ENCODE measurements around the gene USP13. TPM values are rescaled to one million over a fixed set of nuclear protein-coding genes. Genes with fewer than 3 reads are reported as not detected.

The USP13 gene
- total RNA-seq, 4 donors from 2014 or later, result 6.7 to 12.1 (median 11.3) TPM

- ATAC-seq, result no peak
Measured at GRCh38 chr3:179606534-179607085, 46.2 kb upstream of the USP13 start.

GRCh38 chr3:179608931-179609720, 43.7 kb upstream of the USP13 start:
- WGBS, 2 donors (ENCODE audit: low coverage in 1 of 2), result 69% methylated on average over 5 to 6 of the region's 6 CpGs
- Histone ChIP-seq H3K27me3 (no peaks in the 10 kb centered on the region), H3K9me3 (no peaks in the 10 kb centered on the region), H3K27ac (no peak overlapping the region), H3K4me1 (peaks cover 0 to 61% (median 8%) of the 10 kb centered on the region in 3 donors), H3K4me3 (no peak overlapping the region), H3K36me3 (peaks cover 0 to 32% of the 10 kb centered on the region in 2 donors)
- TF ChIP-seq POLR2A (IDR thresholded peaks at IDR 0.05) (no peak), POLR2AphosphoS5 (IDR thresholded peaks at IDR 0.05) (no peak), CTCF (IDR thresholded peaks at IDR 0.05) (no peak), EP300 (IDR thresholded peaks at IDR 0.05) (no peak)
- ATAC-seq, result no peak

More at GRCh38 chr3:179606534-179607085, 46.2 kb upstream of the USP13 start:
- Histone ChIP-seq H3K27me3 (no peaks in the 10 kb centered on the region), H3K9me3 (no peaks in the 10 kb centered on the region), H3K4me3 (no peak overlapping the region), H3K36me3 (peaks cover 0 to 36% of the 10 kb centered on the region in 2 donors), H3K27ac (no peak overlapping the region), H3K4me1 (peaks cover 0 to 78% (median 18%) of the 10 kb centered on the region in 3 donors)
- WGBS, 2 donors (ENCODE audit: low coverage in 1 of 2), result 92% methylated on average over 4 of the region's 4 CpGs; no CpG with 5 or more reads in 1 of the 2 donors
- no peak for TF ChIP-seq CTCF (IDR thresholded peaks at IDR 0.05)

GRCh38 chr3:179610066-179610465, 42.8 kb upstream of the USP13 start:
- WGBS, 2 donors (ENCODE audit: low coverage in 1 of 2), result 93 to 94% methylated on average over 4 of the region's 4 CpGs
- H3K4me3 ChIP-seq, result no peak overlapping the region
- no peaks in the 10 kb centered on the region for H3K9me3 ChIP-seq
- no peak for TF ChIP-seq POLR2A (IDR thresholded peaks at IDR 0.05)
- no peak for TF ChIP-seq POLR2AphosphoS5 (IDR thresholded peaks at IDR 0.05)
- no peak for TF ChIP-seq CTCF (IDR thresholded peaks at IDR 0.05)
- no peak for TF ChIP-seq EP300 (IDR thresholded peaks at IDR 0.05)
- no peak for ATAC-seq
- no peak overlapping the region for H3K27ac ChIP-seq
- H3K4me1 ChIP-seq, result peaks cover 0 to 60% (median 8%) of the 10 kb centered on the region in 3 donors
- H3K27me3 ChIP-seq, result no peaks in the 10 kb centered on the region
- H3K36me3 ChIP-seq, result peaks cover 0 to 32% of the 10 kb centered on the region in 2 donors

DNA sequence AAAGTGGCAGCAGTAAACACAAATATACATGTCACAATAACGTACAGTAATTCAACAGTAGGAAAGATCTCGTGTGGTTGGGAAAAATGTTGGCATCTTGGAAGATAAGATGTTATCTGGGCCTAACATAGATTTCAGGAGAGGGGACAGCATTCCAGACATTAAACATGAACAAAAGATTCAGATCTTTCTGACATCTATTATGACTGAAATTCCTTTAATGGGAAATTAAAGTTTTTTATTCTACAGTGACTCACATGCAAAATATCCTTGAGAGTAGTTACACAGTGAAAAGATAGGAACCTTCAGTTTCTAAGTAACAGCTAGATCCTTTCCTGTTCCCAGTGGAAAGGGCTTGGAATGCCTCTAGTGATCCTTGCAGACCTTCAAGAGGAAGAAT, 39.0 kb upstream of the USP13 start:
- 29 to 32% methylated on average over 2 of the region's 2 CpGs for WGBS, 2 donors (ENCODE audit: low coverage in 1 of 2)
- ATAC-seq, result no peak
- no peak overlapping the region for H3K27ac ChIP-seq
- no peak for TF ChIP-seq CTCF (IDR thresholded peaks at IDR 0.05)
- no peak for TF ChIP-seq POLR2A (IDR thresholded peaks at IDR 0.05)
- TF ChIP-seq EP300 (IDR thresholded peaks at IDR 0.05), result no peak
- no peak for TF ChIP-seq POLR2AphosphoS5 (IDR thresholded peaks at IDR 0.05)
- peaks cover 0 to 25% (median 0%) of the 10 kb centered on the region in 3 donors for H3K4me1 ChIP-seq
- H3K4me3 ChIP-seq, result no peak overlapping the region
- peaks cover 0 to 45% of the 10 kb centered on the region in 2 donors for H3K36me3 ChIP-seq
- no peaks in the 10 kb centered on the region for H3K9me3 ChIP-seq
- no peaks in the 10 kb centered on the region for H3K27me3 ChIP-seq

All from gastroesophageal sphincter (tissue), 4 donors.